K562 (cell line): ENCODE data around the gene SERF2. TPM values are rescaled to one million over a fixed set of nuclear protein-coding genes. Genes with fewer than 3 reads are reported as not detected.

Experiments
- ARHGAP35 ChIP-seq: fragments of 450-650 bp; IDR thresholded peaks from 2 replicates; pipeline ENCODE4 v1.6.1; 2018; ENCODE audit not compliant: partially characterized antibody
- MAFG ChIP-seq: fragments of 450-650 bp; conservative IDR thresholded peaks from 2 replicates; pipeline ENCODE4 v1.6.1; 2016; ENCODE audit warnings: missing genetic modification characterization, missing compliant biosample characterization
- NFE2 ChIP-seq: IDR thresholded peaks from 2 replicates; pipeline ENCODE4 v1.6.1; 2014; ENCODE audit warnings: antibody characterized with exemption, low read depth
- TRIM28 ChIP-seq: fragments of 450-650 bp; IDR thresholded peaks from 2 replicates; pipeline ENCODE4 v1.6.1; 2017
- ZBTB49 ChIP-seq: sonication (generic); formaldehyde crosslinking; IDR thresholded peaks from 2 replicates; pipeline ENCODE4 v1.8.0; 2022; ENCODE audit warnings: missing genetic modification reagents, mild to moderate bottlenecking, borderline replicate concordance
- ZC3H8 ChIP-seq: fragments of 450-650 bp; IDR thresholded peaks from 2 replicates; pipeline ENCODE4 v1.6.1; 2017
- ZNF146 ChIP-seq: IDR thresholded peaks from one replicate; pipeline ENCODE4 v1.6.1; 2018; ENCODE audit warnings: missing compliant biosample characterization; ENCODE audit not compliant: unreplicated experiment
- polyA plus RNA-seq, 8 experiments: library from polyadenylated mRNA; depleted of rRNA in 4 of 8; stranded (reverse) in 5 of 8; unstranded in 3 of 8; fragments of >200 nt; fragmentation: Nextera tagmentation in 2 of 8; fragmentation: Illumina TruSeq in 1 of 8; extraction: Ambion mirVana in 2 of 8; extraction: Trizol in 1 of 8; gene quantifications; 2 replicates each; pipeline versions ENCODE4 v1.2.1 to v1.2.3, GENCODE V29; 2011 to 2014; ENCODE audit warnings: inconsistent platforms in 1 of 8, missing spikeins in 1 of 8
- total RNA-seq, 7 experiments: library from RNA; depleted of rRNA in 6 of 7; stranded (reverse); fragments of >200 nt in 6 of 7; fragmentation: Illumina TruSeq in 2 of 7; extraction: Trizol in 2 of 7; gene quantifications; 2 replicates each; pipeline versions ENCODE4 v1.2.1 to v1.2.3, GENCODE V29; 2011 to 2021; ENCODE audit warnings: low replicate concordance in 1 of 7
- TF ChIP-seq, protein P1 (sequence below): fragments of 450-650 bp; IDR thresholded peaks from 2 replicates; pipeline ENCODE4 v1.7.1; 2018; ENCODE audit warnings: mild to moderate bottlenecking, low read depth; ENCODE audit not compliant: partially characterized antibody
- TF ChIP-seq, protein P2 (sequence below): conservative IDR thresholded peaks from 2 replicates; pipeline ENCODE4 v1.6.1; 2011; ENCODE audit warnings: low read depth, mild to moderate bottlenecking, low read length; ENCODE audit not compliant: control insufficient read depth
- TF ChIP-seq, protein P3 (sequence below): fragments of 250-450 bp; sonication (Bioruptor Pico); IDR thresholded peaks from 2 replicates; pipeline ENCODE4 v1.4.0; 2020
- TF ChIP-seq, protein P4 (sequence below): fragments of 150-350 bp; conservative IDR thresholded peaks from 2 replicates; pipeline ENCODE4 v1.6.1; 2014; ENCODE audit warnings: low read length

SERF2 gene
- total and polyA plus RNA-seq, 9 of the 15 experiments (the other 6 are each of a cell fraction or from before 2014, with no cell fraction given): 497 to 3,360 (median 867) TPM

- TF ChIP-seq ZBTB49 (CRISPR knock-in tag) (no peak), ZC3H8 (no peak), TRIM28 (peak; percentile 39; the same call in 1 of the 2 replicates), ZNF146 (no peak), NFE2 (no peak), ARHGAP35 (no peak), MAFG (tag) (no peak)
- TF ChIP-seq, protein P1, sequence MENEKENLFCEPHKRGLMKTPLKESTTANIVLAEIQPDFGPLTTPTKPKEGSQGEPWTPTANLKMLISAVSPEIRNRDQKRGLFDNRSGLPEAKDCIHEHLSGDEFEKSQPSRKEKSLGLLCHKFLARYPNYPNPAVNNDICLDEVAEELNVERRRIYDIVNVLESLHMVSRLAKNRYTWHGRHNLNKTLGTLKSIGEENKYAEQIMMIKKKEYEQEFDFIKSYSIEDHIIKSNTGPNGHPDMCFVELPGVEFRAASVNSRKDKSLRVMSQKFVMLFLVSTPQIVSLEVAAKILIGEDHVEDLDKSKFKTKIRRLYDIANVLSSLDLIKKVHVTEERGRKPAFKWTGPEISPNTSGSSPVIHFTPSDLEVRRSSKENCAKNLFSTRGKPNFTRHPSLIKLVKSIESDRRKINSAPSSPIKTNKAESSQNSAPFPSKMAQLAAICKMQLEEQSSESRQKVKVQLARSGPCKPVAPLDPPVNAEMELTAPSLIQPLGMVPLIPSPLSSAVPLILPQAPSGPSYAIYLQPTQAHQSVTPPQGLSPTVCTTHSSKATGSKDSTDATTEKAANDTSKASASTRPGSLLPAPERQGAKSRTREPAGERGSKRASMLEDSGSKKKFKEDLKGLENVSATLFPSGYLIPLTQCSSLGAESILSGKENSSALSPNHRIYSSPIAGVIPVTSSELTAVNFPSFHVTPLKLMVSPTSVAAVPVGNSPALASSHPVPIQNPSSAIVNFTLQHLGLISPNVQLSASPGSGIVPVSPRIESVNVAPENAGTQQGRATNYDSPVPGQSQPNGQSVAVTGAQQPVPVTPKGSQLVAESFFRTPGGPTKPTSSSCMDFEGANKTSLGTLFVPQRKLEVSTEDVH: peak; percentile 20
- TF ChIP-seq, protein P2, sequence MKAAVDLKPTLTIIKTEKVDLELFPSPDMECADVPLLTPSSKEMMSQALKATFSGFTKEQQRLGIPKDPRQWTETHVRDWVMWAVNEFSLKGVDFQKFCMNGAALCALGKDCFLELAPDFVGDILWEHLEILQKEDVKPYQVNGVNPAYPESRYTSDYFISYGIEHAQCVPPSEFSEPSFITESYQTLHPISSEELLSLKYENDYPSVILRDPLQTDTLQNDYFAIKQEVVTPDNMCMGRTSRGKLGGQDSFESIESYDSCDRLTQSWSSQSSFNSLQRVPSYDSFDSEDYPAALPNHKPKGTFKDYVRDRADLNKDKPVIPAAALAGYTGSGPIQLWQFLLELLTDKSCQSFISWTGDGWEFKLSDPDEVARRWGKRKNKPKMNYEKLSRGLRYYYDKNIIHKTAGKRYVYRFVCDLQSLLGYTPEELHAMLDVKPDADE: no peak; the same call in 1 of the 2 replicates
- TF ChIP-seq, protein P3, sequence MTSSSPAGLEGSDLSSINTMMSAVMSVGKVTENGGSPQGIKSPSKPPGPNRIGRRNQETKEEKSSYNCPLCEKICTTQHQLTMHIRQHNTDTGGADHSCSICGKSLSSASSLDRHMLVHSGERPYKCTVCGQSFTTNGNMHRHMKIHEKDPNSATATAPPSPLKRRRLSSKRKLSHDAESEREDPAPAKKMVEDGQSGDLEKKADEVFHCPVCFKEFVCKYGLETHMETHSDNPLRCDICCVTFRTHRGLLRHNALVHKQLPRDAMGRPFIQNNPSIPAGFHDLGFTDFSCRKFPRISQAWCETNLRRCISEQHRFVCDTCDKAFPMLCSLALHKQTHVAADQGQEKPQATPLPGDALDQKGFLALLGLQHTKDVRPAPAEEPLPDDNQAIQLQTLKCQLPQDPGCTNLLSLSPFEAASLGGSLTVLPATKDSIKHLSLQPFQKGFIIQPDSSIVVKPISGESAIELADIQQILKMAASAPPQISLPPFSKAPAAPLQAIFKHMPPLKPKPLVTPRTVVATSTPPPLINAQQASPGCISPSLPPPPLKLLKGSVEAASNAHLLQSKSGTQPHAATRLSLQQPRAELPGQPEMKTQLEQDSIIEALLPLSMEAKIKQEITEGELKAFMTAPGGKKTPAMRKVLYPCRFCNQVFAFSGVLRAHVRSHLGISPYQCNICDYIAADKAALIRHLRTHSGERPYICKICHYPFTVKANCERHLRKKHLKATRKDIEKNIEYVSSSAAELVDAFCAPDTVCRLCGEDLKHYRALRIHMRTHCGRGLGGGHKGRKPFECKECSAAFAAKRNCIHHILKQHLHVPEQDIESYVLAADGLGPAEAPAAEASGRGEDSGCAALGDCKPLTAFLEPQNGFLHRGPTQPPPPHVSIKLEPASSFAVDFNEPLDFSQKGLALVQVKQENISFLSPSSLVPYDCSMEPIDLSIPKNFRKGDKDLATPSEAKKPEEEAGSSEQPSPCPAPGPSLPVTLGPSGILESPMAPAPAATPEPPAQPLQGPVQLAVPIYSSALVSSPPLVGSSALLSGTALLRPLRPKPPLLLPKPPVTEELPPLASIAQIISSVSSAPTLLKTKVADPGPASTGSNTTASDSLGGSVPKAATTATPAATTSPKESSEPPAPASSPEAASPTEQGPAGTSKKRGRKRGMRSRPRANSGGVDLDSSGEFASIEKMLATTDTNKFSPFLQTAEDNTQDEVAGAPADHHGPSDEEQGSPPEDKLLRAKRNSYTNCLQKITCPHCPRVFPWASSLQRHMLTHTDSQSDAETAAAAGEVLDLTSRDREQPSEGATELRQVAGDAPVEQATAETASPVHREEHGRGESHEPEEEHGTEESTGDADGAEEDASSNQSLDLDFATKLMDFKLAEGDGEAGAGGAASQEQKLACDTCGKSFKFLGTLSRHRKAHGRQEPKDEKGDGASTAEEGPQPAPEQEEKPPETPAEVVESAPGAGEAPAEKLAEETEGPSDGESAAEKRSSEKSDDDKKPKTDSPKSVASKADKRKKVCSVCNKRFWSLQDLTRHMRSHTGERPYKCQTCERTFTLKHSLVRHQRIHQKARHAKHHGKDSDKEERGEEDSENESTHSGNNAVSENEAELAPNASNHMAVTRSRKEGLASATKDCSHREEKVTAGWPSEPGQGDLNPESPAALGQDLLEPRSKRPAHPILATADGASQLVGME (CRISPR knock-in tag): 0 out of 2 replicates have a peak, but pooled peaks have one; percentile 40
- TF ChIP-seq, protein P4, sequence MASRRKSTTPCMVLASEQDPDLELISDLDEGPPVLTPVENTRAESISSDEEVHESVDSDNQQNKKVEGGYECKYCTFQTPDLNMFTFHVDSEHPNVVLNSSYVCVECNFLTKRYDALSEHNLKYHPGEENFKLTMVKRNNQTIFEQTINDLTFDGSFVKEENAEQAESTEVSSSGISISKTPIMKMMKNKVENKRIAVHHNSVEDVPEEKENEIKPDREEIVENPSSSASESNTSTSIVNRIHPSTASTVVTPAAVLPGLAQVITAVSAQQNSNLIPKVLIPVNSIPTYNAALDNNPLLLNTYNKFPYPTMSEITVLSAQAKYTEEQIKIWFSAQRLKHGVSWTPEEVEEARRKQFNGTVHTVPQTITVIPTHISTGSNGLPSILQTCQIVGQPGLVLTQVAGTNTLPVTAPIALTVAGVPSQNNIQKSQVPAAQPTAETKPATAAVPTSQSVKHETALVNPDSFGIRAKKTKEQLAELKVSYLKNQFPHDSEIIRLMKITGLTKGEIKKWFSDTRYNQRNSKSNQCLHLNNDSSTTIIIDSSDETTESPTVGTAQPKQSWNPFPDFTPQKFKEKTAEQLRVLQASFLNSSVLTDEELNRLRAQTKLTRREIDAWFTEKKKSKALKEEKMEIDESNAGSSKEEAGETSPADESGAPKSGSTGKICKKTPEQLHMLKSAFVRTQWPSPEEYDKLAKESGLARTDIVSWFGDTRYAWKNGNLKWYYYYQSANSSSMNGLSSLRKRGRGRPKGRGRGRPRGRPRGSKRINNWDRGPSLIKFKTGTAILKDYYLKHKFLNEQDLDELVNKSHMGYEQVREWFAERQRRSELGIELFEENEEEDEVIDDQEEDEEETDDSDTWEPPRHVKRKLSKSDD: no peak
These were observed at the start of gene SERF2 (continued) for GRCh38 chr15:43791993-43792760.
